Stimulated activated naive CD8-positive, alpha-beta T cell treated with anti-CD3 and anti-CD28 coated beads, Interleukin-15, Interleukin-2, amounts not matched to agents 100 U/mL and 50 U/mL, for 24 hours (primary cell): ENCODE measurements around the gene RALGAPA2.

ENCODE experiments used
- ATAC-seq: fragments of 150-1000 bp; cut with Tn5 transposase; one replicate; pipeline ENCODE4 v1.10.0; 2021
- DNase-seq: peaks from one replicate; pipeline ENCODE4 v3.0.0; 2021

The RALGAPA2 gene

DNA sequence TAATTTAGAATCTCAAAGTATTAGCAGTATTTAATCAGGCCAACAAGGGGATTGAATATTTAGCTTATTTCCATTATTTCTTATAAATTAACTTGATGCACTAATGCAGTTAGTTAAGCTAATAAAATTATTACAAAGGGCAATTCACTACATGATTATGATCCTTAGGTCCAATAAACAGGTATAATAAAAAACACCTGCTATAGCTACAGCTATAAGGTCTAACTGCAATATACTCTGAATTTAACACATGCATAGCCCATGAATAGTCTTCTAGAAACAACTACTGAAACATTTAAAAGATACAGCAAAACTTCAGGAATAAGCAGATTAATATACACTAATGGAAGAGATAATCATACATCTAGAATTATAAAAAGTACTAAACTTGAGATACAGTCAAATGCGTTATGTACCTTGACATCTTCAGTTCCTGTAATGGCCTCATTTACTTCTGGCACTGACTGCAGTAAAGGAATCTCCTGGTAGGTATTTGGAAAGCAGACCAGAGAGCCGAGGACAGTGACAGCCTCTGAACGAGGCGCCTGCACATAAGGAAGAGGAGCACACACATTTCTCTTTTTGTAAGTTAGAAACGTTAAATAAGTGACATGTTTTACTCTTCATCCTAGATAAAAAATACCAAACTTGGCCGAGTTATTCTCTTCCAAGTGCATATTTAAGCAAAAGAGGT lies 176.1 kb downstream of the RALGAPA2 start:
- ATAC-seq (no peak), DNase-seq (no peak)

DNA sequence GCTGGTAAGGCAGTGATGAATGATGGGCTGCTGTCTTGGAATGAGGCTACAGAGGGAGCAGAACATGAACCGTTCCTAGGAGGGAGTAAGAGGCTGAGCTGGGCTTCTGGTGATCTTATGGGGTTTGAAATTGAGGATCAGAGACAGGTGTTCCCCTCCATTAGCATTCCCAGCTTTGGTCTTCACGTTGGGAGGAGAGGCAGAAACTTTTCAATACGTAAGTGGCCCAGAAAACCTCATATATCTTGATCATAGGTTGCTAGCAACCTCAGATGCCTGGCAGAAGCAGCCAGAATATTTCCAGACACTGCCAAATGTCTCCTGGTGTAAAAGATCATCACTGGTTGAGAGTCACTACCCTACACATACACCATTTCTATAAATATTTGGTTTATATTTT lies 177.4 kb downstream of the RALGAPA2 start:
- ATAC-seq (no peak), DNase-seq (no peak)

- ATAC-seq, result no peak
- DNase-seq, result no peak
Observed at GRCh38 chr20:20531283-20531682, 181.2 kb downstream of the RALGAPA2 start.

- ATAC-seq, result no peak
- DNase-seq, result no peak
Observed at GRCh38 chr20:20530428-20531151, 181.9 kb downstream of the RALGAPA2 start.

DNA sequence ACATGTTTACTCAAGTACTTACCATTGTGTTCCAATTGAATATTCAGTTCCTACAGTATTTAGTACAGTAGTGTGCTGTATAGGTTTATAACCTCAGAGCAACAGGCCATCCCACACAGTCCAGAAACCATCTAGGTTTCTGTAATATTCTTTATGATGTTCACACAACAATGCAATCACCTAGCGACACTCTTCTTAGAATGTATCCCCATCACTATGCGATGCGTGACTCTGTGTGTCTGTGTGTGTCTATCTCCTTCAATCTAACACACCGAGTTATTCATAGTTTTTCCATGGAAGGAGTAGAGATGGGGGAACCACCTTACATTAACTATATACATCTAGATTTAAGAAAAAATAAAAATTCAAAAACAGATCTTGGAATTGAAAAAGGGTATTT lies 182.8 kb downstream of the RALGAPA2 start:
- ATAC-seq (peak; percentile 58), DNase-seq (no peak)

- ATAC-seq, result no peak
Observed at GRCh38 chr20:20528861-20529260, 183.6 kb downstream of the RALGAPA2 start.

GRCh38 chr20:20527661-20528060 lies 184.8 kb downstream of the RALGAPA2 start:
- DNase-seq (no peak), ATAC-seq (no peak)

More at GRCh38 chr20:20528861-20529260, 183.6 kb downstream of the RALGAPA2 start:
- no peak for DNase-seq

GRCh38 chr20:20525756-20526155 lies 186.7 kb downstream of the RALGAPA2 start:
- no peak for DNase-seq
- ATAC-seq, result no peak

- no peak for DNase-seq
- no peak for ATAC-seq
Observed at GRCh38 chr20:20525214-20525613, 187.2 kb downstream of the RALGAPA2 start.

DNA sequence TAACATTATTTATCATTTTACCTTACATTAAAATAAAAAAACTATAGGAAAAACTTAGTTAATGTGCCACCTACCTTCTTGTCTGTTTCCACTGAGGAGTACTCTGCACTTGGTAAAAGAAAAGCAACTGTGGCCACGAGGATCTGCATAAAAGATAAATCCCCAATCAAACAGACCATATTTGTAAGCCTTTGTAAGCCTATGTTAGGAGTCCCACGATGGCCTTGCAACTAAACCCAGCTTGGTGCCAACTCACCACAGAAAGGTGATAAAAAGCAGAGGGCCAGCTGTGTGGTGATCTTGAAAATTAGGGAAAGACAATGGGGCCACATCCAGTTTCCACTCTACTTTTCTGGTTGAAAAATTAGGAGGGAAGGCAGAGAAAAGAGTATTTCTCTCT lies 187.7 kb downstream of the RALGAPA2 start:
- no peak for ATAC-seq
- no peak for DNase-seq

DNA sequence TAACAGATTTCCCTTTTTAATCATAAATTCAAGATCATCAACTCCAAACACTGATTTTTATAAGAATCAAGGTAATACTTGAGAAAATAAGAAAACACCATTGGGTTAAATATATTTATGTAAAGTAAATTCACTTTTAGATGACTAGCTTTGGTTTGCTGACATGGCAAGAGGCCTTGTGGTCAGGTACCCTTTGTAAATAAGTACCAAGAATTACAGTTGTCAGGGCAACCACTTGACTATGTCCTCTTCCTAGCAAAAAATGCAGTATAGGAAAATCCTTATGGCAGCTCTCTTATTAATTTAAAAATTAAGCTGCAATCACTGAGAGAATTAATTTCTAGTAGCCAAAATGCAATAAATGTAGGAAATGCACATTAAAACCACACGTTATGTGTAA lies 190.7 kb downstream of the RALGAPA2 start:
- DNase-seq, result no peak
- no peak for ATAC-seq

DNA sequence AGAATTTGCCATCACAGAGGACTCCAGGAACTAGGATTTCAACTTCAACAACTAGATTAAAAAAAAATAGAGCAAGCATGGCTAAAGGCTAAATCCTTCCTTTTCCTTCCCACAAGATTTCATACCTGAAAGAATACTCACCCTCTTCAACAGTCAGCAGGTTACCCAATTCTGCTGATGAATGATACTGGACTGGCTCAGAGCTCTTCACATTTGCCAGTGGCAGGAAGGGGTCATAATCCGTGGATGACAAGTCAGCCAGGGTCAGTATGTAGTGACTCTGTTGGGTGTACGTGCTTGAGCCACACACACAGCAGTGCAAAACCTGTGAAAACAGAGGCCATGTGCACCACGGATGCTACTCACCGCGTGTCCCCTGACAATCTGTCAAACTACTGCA lies 191.7 kb downstream of the RALGAPA2 start:
- DNase-seq, result no peak
- no peak for ATAC-seq

DNA sequence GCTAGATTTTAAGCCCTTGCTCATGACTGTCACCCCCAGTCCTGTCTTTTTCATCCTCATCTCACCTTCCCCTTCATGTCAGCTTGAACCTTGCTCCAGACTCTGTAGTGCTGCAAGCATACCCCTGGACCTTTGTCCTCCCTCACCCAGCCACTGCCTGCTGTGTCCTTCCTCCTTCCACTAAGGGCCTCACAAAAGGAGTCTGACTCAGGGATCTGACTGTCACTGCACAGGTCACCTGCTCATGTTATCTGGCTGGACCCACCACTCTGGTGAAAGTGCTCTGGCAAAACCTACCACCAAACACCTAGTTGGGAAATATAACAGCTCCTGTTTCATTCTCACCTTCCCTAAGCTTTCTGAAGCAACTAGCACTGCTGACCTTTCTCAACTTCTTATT lies 193.2 kb downstream of the RALGAPA2 start:
- DNase-seq, result no peak
- ATAC-seq, result no peak

GRCh38 chr20:20518263-20518662 lies 194.2 kb downstream of the RALGAPA2 start:
- ATAC-seq (no peak), DNase-seq (no peak)

DNA sequence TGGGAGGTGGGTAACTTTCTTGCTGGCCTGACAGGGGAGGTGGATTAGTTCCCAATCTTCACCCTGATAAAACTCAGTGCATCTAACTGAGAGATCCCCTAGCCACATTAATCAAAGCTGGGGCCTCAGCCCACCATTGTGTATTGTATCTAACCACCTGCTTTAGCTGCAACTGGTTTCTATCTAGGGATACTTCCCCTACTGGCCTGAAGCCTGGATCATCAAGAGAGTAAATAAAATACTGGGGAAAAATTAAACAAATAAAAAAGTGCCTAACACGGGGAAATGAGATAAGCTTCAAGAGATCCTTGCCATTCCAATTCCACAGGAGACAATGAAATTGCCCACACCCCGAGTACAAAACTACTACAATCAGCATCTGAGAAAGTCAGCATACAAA lies 195.1 kb downstream of the RALGAPA2 start:
- ATAC-seq (no peak), DNase-seq (no peak)

DNA sequence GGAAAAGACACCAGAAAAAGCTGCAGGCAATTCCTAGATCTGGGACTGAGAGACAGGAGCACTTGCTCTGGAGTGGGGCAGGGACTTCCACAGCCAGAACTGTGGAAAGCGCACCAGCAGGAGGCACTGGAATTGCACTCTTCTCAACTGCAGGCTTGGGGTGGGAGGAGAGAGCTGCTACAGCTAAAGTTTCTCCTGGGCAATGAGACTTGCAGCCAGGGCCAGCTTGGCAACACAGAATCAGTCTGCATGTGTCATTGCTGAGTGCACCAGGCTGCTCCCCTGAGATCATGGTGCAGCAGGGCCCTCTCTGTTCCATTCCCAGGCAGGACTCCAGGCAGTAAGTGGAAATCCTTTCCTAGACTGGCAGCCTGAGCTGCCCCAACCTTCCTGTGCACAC lies 198.7 kb downstream of the RALGAPA2 start:
- DNase-seq (no peak), ATAC-seq (no peak)

DNA sequence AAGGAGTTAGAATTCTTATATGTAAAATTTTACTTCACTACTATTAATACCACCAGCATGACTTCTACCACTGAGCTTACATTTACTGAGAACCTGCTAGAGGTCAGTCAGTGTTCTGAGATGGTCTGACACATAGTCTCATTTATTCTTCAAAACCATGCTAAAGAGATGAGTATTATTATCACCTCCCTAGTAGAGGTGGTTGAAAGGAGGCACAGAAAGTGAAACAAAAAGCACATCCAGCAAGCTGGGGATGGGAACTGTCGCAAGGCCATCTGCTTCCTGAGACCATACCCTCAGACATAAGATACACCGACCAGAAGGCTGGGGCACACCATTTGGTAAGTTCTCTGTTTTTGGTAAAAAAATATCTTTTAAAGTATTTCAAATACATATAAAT lies 206.9 kb downstream of the RALGAPA2 start:
- ATAC-seq, result peak; percentile 75
- DNase-seq, result no peak

DNA sequence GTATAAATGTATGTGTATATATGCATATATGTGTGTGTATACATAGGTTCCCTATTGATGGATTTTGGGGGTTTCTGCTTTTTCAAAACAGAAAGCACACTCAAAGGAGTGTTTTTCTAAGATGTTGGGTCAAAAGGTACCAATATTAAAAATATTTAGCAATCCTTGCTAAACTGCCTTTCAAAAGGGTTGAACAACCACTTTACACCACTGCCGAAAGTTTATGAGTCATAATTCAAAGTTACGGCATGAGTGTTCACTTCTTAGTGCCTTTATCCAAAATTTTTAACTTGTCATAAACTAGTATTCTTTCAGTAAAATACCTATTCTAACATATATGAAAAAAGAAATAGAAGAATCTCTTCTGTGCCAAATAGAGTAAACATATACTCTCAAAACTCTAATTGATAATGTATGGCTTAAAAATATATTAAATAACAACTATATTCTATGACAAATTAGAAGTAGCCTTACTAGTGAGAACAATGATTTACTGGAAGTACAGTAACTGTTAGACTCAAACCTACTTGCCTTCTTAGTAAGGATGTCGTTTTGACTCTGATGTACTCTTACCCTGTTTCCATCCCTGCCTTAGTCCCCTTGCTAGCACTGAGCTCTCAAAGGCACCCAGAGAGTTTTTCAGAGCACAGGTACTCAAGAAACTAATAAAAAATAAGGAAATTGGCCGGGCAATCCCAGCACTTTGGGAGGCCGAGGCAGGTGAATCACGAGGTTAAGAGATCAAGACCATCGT lies 208.5 kb downstream of the RALGAPA2 start:
- ATAC-seq (no peak), DNase-seq (no peak)

- ATAC-seq (no peak), DNase-seq (no peak)
Observed at GRCh38 chr20:20501128-20501527, 211.3 kb downstream of the RALGAPA2 start.

DNA sequence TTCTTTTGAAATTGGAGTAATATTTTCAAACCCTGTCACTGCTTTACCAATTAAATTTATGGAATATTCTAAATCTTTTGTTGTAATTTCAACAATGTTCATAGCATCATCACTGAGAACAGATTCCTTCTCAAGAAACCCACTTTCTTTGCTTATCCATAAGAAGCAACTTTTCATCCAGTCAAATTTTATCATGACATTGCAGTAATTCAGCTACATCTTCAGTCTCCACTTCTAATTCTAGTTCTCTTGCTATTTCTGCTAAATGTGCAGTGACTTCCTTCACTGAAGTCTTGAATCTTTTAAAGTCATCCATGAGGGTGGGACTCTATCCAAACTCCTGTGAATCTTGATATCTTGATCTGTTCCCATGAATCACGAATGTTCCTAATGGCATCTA lies 212.1 kb downstream of the RALGAPA2 start:
- ATAC-seq (no peak), DNase-seq (no peak)

- DNase-seq, result no peak
Observed at GRCh38 chr20:20499439-20499838, 213.0 kb downstream of the RALGAPA2 start.

GRCh38 chr20:20498076-20498861 lies 214.2 kb downstream of the RALGAPA2 start:
- ATAC-seq (no peak), DNase-seq (no peak)

More at GRCh38 chr20:20499439-20499838, 213.0 kb downstream of the RALGAPA2 start:
- no peak for ATAC-seq
